GM18907 (cell line): ENCODE measurements around the gene SAMSN1.

ENCODE experiments used
- ATAC-seq: cut with Tn5 transposase; IDR thresholded peaks from one replicate; pipeline ENCODE4 v1.9.1; 2021; ENCODE audit warnings: mild to moderate bottlenecking, moderate library complexity; ENCODE audit not compliant: unreplicated experiment

SAMSN1 gene

DNA sequence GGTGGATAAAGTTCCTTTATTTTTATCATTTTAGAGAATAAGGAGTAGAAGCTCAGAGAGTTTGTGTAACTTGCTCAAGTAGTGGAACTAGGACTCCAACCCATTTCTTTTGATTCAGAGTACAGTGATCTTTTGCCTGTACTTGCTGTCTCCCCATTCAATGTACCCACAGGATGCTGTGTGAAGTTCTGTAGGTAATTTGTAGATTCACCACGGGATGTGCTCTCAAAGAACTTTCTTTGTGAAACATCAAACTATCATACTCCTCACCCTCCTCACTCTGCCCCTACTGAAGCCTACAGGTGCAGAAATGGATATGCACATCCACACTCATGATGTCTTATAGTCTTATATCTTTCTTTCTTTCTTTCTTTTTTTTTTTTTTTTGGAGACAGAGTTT lies 97.3 kb downstream of the SAMSN1 start:
- ATAC-seq = no peak

DNA sequence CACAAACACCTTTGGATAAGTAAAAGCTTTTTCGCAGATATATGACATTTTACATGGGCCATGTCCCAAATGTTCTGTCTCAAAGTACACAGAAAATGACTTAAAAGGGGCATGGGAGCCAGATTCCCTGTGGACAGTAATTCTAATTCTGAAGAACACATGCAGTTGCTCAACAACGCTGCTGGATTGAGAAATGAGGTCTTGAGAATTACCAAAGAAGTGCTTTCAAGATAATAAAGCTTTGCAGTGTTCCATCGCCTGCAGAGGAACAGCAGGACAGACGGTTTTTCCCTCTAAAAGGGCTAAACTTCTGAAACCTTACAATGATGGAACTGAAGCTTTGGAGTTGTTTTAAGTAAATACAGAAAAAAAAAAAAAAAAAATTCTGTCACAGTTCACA lies 107.9 kb downstream of the SAMSN1 start:
- no peak for ATAC-seq

DNA sequence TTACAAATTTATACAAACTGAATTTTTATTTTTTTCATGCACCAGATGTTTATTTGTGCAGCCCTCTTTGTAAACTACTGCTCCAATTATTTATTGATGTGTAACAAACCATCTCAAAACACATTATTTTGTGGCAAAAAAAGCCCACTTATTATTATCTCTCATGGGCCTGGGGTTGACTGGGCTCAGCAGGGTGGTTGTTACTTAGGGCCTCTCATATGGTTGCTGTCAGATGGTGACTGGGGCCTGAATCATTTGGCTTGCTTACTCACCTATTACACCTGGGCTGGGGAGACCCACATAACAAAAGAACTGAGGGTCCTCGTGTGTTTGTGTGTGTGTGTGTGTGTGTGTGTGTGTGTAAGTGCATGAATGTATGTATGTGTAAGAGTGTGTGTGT lies 110.7 kb downstream of the SAMSN1 start:
- ATAC-seq = no peak
